HepG2 (cell line): ENCODE data around the gene MYL12B. TPM values are rescaled to one million over a fixed set of nuclear protein-coding genes. Genes with fewer than 3 reads are reported as not detected.
A peak's percentile ranks its signal among the peaks of the same experiment; 100 is the strongest.

Source experiments
- ASH2L ChIP-seq: fragments of 300-600, 200-600 bp; sonication (generic); IDR thresholded peaks from 2 replicates; pipeline ENCODE4 v1.7.0; 2017; ENCODE audit warnings: low read depth, mild to moderate bottlenecking, moderate library complexity, mixed read lengths, low read length; ENCODE audit not compliant: insufficient read length
- CEBPG ChIP-seq: IDR thresholded peaks from 2 replicates; pipeline ENCODE4 v1.6.1; 2016
- CHCHD3 ChIP-seq: sonication (generic); formaldehyde crosslinking; IDR thresholded peaks from 2 replicates; pipeline ENCODE4 v1.8.0; 2022; ENCODE audit warnings: mild to moderate bottlenecking, missing genetic modification reagents, moderate library complexity
- DMTF1 ChIP-seq: sonication (generic); formaldehyde crosslinking; IDR thresholded peaks from 2 replicates; pipeline ENCODE4 v1.4.0; 2020; ENCODE audit warnings: mild to moderate bottlenecking, missing genetic modification reagents
- JUND ChIP-seq: sonication (generic); formaldehyde crosslinking; IDR thresholded peaks from 2 replicates; pipeline ENCODE4 v1.8.0; 2022; ENCODE audit warnings: mild to moderate bottlenecking, missing genetic modification reagents
- KLF6 ChIP-seq: IDR thresholded peaks from 2 replicates; pipeline ENCODE4 v1.8.0; 2016; ENCODE audit warnings: missing biosample characterization, missing genetic modification reagents
- MATR3 ChIP-seq: sonication (generic); formaldehyde crosslinking; IDR thresholded peaks from 2 replicates; pipeline ENCODE4 v1.4.0; 2020; ENCODE audit warnings: missing genetic modification reagents
- NRL ChIP-seq: sonication (generic); formaldehyde crosslinking; IDR thresholded peaks from 2 replicates; pipeline ENCODE4 v1.5.0; 2020; ENCODE audit warnings: missing genetic modification reagents, mild to moderate bottlenecking, moderate library complexity, borderline replicate concordance
- PAWR ChIP-seq: sonication (generic); formaldehyde crosslinking; IDR thresholded peaks from 2 replicates; pipeline ENCODE4 v1.4.0; 2020; ENCODE audit warnings: missing genetic modification reagents, mild to moderate bottlenecking, borderline replicate concordance
- PLSCR1 ChIP-seq: sonication (generic); formaldehyde crosslinking; IDR thresholded peaks from 2 replicates; pipeline ENCODE4 v1.5.0; 2020; ENCODE audit warnings: missing genetic modification reagents, mild to moderate bottlenecking, borderline replicate concordance
- U2AF1 ChIP-seq: fragments of 200-400 bp; formaldehyde crosslinking; optimal IDR thresholded peaks from 2 replicates; pipeline ENCODE3; 2017; ENCODE audit warnings: mild to moderate bottlenecking, low read depth, low read length
- ZNF224 ChIP-seq: sonication (generic); formaldehyde crosslinking; IDR thresholded peaks from 2 replicates; pipeline ENCODE4 v1.5.0; 2020; ENCODE audit warnings: mild to moderate bottlenecking, missing genetic modification reagents
- ZNF788 ChIP-seq: sonication (generic); formaldehyde crosslinking; IDR thresholded peaks from 2 replicates; pipeline ENCODE4 v1.5.0; 2020; ENCODE audit warnings: mild to moderate bottlenecking, missing genetic modification reagents, borderline replicate concordance
- polyA plus RNA-seq, 8 experiments: library from polyadenylated mRNA; depleted of rRNA in 3 of 8; stranded (reverse) in 7 of 8; unstranded in 1 of 8; fragments of >200 nt; fragmentation: Illumina TruSeq in 4 of 8; extraction: Trizol in 4 of 8; gene quantifications; 2 replicates each; pipeline versions ENCODE4 v1.2.1 to v1.2.3, GENCODE V29; 2011 to 2016; ENCODE audit warnings: low read depth in 4 of 8, missing spikeins in 1 of 8, mixed read lengths in 1 of 8; ENCODE audit not compliant: insufficient read depth in 1 of 8
- total RNA-seq, 5 experiments: library from RNA; depleted of rRNA; stranded (reverse); fragments of >200 nt; fragmentation: Illumina TruSeq; extraction: Trizol; gene quantifications; 2 replicates each; pipeline ENCODE4 v1.2.3, GENCODE V29; 2016; ENCODE audit warnings: low read depth in 1 of 5
- TF ChIP-seq, protein P1 (sequence below): sonication (generic); formaldehyde crosslinking; IDR thresholded peaks from 2 replicates; pipeline ENCODE4 v1.9.0; 2021; ENCODE audit warnings: missing genetic modification reagents, borderline replicate concordance
- TF ChIP-seq, protein P2 (sequence below): sonication (generic); formaldehyde crosslinking; IDR thresholded peaks from 2 replicates; pipeline ENCODE4 v1.5.0; 2020; ENCODE audit warnings: mild to moderate bottlenecking, missing genetic modification reagents, borderline replicate concordance

The MYL12B gene
- total and polyA plus RNA-seq, 2 of the 13 experiments (the other 11 are each of a cell fraction or from before 2014, with no cell fraction given) = 265 to 340 TPM

GRCh38 chr18:3233433-3234168, 28.3 kb upstream of the MYL12B start (continued):
- TF ChIP-seq PAWR (CRISPR knock-in tag) = no peak
- peak; percentile 60; the same call in 1 of the 2 replicates for TF ChIP-seq KLF6 (CRISPR knock-in tag)
- TF ChIP-seq, protein P1, sequence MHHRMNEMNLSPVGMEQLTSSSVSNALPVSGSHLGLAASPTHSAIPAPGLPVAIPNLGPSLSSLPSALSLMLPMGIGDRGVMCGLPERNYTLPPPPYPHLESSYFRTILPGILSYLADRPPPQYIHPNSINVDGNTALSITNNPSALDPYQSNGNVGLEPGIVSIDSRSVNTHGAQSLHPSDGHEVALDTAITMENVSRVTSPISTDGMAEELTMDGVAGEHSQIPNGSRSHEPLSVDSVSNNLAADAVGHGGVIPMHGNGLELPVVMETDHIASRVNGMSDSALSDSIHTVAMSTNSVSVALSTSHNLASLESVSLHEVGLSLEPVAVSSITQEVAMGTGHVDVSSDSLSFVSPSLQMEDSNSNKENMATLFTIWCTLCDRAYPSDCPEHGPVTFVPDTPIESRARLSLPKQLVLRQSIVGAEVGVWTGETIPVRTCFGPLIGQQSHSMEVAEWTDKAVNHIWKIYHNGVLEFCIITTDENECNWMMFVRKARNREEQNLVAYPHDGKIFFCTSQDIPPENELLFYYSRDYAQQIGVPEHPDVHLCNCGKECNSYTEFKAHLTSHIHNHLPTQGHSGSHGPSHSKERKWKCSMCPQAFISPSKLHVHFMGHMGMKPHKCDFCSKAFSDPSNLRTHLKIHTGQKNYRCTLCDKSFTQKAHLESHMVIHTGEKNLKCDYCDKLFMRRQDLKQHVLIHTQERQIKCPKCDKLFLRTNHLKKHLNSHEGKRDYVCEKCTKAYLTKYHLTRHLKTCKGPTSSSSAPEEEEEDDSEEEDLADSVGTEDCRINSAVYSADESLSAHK (CRISPR knock-in tag) = no peak
- no peak for TF ChIP-seq CHCHD3 (CRISPR knock-in tag)
- TF ChIP-seq CEBPG = peak; percentile 67
- no peak for TF ChIP-seq U2AF1
- no peak for TF ChIP-seq PLSCR1
- peak; percentile 48; the same call in 1 of the 2 replicates for TF ChIP-seq ZNF788 (CRISPR knock-in tag)
- no peak for TF ChIP-seq NRL (CRISPR knock-in tag)
- no peak for TF ChIP-seq DMTF1 (CRISPR knock-in tag)
- TF ChIP-seq JUND (CRISPR knock-in tag) = no peak
- TF ChIP-seq, protein P2, sequence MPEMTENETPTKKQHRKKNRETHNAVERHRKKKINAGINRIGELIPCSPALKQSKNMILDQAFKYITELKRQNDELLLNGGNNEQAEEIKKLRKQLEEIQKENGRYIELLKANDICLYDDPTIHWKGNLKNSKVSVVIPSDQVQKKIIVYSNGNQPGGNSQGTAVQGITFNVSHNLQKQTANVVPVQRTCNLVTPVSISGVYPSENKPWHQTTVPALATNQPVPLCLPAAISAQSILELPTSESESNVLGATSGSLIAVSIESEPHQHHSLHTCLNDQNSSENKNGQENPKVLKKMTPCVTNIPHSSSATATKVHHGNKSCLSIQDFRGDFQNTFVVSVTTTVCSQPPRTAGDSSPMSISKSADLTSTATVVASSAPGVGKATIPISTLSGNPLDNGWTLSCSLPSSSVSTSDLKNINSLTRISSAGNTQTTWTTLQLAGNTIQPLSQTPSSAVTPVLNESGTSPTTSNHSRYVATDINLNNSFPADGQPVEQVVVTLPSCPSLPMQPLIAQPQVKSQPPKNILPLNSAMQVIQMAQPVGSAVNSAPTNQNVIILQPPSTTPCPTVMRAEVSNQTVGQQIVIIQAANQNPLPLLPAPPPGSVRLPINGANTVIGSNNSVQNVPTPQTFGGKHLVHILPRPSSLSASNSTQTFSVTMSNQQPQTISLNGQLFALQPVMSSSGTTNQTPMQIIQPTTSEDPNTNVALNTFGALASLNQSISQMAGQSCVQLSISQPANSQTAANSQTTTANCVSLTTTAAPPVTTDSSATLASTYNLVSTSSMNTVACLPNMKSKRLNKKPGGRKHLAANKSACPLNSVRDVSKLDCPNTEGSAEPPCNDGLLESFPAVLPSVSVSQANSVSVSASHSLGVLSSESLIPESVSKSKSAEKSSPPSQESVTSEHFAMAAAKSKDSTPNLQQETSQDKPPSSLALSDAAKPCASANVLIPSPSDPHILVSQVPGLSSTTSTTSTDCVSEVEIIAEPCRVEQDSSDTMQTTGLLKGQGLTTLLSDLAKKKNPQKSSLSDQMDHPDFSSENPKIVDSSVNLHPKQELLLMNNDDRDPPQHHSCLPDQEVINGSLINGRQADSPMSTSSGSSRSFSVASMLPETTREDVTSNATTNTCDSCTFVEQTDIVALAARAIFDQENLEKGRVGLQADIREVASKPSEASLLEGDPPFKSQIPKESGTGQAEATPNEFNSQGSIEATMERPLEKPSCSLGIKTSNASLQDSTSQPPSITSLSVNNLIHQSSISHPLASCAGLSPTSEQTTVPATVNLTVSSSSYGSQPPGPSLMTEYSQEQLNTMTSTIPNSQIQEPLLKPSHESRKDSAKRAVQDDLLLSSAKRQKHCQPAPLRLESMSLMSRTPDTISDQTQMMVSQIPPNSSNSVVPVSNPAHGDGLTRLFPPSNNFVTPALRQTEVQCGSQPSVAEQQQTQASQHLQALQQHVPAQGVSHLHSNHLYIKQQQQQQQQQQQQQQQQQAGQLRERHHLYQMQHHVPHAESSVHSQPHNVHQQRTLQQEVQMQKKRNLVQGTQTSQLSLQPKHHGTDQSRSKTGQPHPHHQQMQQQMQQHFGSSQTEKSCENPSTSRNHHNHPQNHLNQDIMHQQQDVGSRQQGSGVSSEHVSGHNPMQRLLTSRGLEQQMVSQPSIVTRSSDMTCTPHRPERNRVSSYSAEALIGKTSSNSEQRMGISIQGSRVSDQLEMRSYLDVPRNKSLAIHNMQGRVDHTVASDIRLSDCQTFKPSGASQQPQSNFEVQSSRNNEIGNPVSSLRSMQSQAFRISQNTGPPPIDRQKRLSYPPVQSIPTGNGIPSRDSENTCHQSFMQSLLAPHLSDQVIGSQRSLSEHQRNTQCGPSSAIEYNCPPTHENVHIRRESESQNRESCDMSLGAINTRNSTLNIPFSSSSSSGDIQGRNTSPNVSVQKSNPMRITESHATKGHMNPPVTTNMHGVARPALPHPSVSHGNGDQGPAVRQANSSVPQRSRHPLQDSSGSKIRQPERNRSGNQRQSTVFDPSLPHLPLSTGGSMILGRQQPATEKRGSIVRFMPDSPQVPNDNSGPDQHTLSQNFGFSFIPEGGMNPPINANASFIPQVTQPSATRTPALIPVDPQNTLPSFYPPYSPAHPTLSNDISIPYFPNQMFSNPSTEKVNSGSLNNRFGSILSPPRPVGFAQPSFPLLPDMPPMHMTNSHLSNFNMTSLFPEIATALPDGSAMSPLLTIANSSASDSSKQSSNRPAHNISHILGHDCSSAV (CRISPR knock-in tag) = no peak
- TF ChIP-seq ZNF224 (CRISPR knock-in tag) = no peak
- TF ChIP-seq MATR3 = no peak
- TF ChIP-seq ASH2L = peak; percentile 87
